ENCODE results near the gene DDX18.

The DDX18 gene

DNA sequence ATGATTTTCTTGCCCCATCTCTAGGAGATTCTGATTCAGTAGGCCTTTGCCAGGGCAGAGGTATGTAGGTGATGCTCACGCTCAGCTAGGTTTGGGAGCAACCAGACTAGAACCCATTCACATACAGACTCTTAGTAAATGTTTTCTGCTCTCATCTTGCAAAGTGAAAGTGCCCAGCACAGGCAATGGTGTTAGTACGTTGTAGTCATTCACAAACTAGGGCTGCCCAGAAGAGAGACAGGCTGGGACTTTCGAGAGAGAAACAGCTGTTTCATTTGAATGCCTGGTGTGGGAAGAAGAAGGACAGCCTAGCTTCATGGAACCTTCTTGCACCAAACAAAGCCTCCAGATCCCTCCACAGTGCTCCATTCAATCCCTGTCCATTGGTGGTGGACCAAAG is 19.4 kb downstream of the DDX18 start:
- in situ Hi-C loops (cut with MboI; ENCODE audit: low sequenced_read_pairs), result no loop called here

DNA sequence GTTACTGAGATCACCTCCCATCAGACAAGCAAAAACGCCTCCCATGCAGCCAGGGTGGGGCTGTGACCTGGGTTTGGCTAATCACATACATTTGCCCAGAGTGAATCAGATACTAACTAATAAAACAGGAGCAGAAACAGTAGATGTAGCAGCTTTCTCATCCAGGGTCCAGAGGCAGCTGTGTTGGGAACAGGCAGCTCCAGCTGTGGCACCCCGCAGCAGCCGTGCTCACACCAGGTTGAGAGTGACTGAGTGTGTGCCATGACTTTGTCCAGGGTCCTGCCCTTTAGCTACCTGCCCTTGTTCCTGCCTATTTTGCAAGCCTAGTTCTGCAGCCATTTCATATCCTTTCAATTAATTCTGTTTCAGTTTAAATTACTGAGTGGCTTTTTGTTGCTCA is 20.5 kb downstream of the DDX18 start:
- in situ Hi-C loops (cut with MboI; ENCODE audit: low sequenced_read_pairs), result no loop called here

DNA sequence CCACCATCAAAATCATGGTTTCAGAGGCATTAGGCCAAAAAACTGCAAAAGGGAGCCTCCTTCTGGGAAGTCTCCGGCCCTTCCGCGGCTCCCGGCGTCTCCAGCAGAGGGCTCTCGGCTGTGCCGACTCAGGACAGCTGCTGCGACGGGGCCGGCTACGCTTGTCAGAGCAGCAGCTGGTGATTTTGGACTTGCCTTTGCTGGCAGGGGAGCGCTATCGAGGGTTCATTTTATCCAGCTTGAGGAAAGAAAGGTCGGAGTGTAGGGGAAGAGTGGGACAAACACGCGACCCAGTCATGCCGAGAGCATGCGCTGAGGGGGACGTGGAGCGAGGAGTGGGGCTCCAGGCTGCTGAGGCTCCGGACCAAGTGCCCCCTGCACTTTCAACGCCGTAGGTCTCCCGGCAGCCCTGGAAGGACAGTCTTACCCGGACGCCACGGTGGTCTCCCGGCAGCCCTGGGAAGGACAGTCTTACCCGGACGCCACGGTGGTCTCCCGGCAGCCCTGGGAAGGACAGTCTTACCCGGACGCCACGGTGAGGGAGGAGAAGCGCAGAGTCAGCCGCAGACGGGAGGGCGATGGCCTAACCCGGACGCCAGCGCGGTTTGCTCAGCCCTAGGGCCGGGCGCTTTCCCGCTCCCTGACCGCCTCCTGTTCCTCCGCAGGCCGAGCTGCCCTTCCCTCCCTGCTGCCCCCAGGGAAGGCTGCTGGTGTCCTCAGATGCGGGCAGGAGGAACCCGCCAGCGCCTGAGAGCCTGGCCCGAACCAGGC is 21.7 kb downstream of the DDX18 start:
- in situ Hi-C loops (cut with MboI; ENCODE audit: low sequenced_read_pairs), result no loop called here

DNA sequence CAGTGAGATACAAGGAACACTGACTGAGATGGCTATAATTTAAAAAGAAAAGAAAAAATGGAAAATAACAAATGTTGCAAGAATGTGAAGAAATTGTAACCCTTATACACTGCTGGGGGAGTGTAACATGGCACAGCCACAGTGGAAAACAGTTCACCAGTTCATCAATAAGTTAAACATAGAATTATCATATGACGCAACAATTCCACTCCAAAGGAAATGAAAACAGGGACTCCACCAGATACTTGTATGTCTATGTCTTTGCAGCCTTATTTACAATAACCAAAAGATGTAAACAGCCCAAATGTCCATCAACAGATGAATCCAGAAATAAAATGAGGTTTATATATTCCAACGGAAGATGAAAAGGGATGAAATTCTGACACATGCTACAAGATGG is 30.8 kb downstream of the DDX18 start:
- in situ Hi-C loops (cut with MboI; ENCODE audit: low sequenced_read_pairs), result no loop called here

DNA sequence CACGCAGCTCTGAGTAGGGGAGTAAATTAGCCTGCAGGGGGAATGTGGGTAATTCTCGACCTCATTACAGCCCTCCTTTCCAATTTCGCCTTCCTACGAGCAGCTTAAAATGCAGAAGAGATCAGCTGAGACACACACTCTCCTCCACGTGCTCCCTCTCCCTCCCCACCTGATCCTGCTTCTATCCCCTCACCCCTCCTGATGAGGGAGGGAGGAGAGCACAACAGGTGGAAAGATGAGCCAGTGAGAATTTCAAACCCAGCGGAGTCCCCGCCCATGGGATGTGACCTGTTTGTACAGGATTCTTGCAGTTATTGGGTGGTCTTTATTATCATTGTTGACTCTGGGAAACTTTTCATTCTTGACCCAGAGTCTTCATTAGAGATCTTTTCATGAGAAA is 35.5 kb downstream of the DDX18 start:
- in situ Hi-C loops (cut with MboI; ENCODE audit: low sequenced_read_pairs), result no loop called here

DNA sequence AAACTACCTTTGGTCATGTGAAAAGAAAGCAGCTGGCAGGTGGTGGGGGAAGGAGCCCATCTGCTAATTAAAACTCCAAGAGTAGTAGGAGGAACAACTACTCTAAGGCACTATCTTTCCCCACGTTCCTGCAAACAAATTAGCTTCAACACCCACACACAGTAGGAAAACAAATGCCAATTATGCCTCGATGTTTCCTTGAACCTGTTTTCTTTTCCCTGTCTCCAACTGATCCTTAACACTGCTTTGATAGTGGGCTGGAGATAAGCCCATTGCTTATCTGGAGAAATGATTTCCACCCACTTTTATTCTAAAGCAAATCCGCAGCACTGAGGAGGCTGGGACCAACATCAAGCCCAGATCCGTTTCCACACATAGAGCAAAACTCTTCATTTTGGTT is 36.0 kb downstream of the DDX18 start:
- in situ Hi-C loops (cut with MboI; ENCODE audit: low sequenced_read_pairs), result no loop called here

DNA sequence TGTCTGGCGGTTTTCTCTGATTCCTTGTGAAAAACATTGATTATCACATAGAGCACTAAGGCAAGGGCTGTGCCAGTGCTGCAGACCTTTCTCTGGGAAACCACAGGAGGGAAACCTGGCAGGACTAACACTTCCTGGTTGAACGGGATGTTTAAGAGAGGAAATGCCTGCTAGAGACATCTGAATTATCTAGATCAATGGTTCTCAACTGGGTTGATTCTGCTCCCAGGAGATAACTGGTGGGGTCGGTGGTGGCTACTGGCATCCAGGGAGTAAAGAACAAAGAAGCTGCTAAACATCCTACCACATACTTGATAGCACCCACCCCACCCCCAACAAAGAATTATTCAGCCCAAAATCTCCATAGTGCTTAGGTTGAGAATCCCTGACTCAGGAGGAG is 37.5 kb downstream of the DDX18 start:
- in situ Hi-C loops (cut with MboI; ENCODE audit: low sequenced_read_pairs), result no loop called here

DNA sequence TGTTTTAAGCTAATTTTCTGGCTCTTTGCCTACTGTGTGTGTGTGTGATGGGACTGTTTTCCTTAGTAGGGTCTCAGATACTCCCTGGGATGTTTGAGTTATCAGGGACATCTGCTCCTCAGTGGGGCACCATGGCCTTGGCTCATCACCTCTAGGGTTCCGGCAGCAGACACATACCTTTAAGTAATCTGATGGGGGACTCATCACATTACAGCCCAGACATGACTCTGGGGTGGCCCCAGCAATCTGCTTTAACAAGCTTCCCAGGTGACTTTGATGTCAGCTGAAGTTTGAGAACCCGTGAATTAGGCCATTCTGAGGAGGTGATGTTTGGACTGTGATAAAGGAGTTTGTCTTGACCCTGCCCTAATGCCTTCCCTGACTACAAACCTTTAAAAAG is 38.8 kb downstream of the DDX18 start:
- in situ Hi-C loops (cut with MboI; ENCODE audit: low sequenced_read_pairs), result no loop called here

DNA sequence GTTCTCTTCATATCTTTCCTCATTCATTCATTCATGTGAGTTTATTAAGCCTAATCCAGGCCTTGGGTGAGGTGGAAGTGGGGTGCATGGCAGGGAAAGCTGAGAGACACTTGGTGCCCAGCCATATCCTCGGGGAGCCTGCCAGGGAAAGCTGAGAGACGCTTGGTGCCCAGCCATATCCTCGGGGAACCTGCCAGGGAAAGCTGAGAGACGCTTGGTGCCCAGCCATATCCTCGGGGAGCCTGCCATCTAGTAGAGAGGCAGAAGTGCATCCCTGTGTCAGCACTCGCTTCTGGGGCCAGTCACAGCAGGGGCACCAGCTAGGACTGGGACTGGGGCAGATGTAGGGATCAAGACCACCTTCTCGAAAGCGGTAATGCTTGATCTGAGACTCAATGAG is 39.4 kb downstream of the DDX18 start:
- in situ Hi-C loops (cut with MboI; ENCODE audit: low sequenced_read_pairs), result no loop called here

DNA sequence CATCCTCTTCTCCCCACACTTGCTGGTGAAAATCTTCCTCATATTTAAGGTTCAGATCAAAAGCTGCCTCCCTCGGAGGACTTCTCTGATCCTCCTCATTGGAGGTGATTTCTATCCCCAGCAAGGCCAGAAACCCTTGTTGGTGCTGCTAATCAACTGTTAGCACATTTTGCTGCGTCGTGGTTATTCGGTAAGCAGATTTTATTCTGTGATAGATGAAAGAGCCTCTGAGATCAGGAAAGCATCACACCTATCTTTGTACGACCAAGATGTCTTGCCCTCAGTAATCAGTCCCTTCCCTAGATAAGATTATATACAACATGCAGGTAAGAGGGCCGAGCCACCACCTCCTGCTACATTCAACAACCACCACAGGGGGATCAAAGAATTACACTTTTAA is 40.1 kb downstream of the DDX18 start:
- in situ Hi-C loops (cut with MboI; ENCODE audit: low sequenced_read_pairs), result no loop called here

DNA sequence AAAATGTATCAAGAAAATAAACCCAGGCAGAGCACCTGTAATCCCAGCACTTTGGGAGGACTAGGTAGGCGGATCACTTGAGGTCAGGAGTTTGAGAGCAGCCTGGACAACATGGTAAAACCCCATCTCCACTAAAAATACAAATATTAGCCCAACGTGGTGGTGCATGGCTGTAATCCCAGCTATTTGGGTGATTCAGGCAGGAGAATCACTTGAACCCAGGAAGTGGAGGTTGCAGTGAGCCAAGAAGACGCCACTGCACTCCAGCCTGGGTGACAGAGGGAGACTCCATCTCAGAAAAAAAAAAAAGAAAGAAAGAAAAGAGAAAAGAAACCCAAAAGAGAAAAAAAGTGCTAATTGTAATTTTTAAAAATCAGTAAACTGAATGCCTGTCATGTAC is 41.4 kb downstream of the DDX18 start:
- in situ Hi-C loops (cut with MboI; ENCODE audit: low sequenced_read_pairs), result no loop called here

DNA sequence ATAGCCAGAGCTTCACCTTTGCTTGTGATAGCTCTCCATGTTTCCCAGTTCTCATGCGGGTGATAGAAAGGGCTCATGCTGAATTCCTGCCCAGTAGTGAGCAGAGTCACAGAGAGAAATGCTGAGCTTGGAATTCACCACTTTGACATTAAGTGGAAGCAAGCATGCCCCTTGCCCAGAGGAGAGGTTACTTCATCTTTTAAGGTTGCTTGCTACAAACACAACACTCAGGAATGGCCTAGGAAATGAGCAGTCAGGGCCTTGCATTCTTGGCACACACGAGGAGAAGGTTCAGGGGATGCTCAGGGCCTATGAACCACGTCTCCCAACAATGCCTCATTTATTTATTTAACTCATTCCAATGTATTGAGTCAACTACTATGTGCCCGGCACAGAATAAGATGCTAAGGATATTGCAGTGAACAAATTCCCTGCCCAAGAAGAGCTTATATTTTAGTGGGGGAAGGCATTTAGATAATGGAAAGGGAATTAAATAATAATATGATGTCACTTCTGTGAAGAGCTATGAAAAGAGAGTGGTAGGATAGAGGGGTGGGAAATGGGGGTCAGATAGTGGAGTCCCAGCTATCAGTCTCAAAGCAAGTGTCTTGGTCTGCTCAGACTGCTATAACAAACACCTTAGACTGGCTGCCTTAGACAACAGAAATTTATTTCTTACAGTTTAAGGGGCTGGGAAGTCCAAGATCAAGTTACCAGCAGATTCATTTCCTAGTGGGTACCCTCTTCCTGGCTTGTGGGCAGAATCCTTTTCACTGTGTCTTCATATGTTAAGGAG is 42.1 kb downstream of the DDX18 start:
- in situ Hi-C loops (cut with MboI; ENCODE audit: low sequenced_read_pairs), result no loop called here

DNA sequence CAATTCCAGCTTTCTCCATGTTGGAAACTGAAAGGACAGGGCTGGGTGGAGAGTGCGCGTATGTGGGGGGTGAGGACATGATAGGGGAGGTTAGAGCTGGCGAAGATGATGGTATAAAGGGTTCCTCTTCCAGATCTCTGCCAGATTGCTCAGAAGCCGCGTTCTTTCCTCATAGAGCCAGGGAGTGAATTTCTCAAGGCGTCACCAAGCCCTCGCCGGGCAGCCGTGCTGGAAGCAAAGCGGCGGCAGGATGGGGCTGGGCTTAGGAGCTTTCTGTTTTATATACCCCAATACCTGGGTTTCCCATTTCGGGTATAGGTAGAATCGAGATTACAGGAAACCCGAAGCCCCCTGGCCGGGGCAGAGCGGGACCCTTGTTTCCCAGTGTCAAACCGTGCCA is 43.8 kb downstream of the DDX18 start:
- in situ Hi-C loops (cut with MboI; ENCODE audit: low sequenced_read_pairs), result no loop called here

DNA sequence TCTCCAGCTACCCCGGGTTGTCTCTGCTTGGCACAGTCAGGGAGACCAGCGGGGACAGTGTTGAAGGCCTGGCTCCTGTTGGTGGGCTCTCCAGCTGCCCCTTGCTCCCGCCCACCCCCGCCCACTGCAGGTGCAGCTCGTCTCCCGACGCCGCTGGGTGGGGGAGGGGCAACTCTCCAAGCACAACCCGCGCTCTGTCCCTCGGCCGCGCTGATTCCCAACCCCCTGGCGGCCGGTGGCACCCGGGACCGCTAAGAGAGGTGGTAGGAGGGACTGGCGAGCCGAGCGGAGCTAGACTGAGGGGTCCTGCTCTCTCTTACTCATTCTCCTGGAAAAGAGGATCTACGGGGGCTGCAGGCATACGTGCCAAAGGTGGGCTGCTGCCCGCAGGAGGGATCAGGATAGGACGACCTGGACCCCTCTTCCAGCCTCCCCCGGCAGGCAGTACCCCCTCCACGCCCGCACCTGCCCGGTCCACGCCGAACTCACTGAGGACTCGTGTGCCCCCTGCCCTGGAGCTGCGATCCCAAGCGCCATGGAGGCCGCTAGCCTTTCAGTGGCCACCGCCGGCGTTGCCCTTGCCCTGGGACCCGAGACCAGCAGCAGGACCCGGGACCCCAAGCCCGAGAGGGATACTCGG is 44.5 kb downstream of the DDX18 start:
- in situ Hi-C loops (cut with MboI; ENCODE audit: low sequenced_read_pairs), result no loop called here

DNA sequence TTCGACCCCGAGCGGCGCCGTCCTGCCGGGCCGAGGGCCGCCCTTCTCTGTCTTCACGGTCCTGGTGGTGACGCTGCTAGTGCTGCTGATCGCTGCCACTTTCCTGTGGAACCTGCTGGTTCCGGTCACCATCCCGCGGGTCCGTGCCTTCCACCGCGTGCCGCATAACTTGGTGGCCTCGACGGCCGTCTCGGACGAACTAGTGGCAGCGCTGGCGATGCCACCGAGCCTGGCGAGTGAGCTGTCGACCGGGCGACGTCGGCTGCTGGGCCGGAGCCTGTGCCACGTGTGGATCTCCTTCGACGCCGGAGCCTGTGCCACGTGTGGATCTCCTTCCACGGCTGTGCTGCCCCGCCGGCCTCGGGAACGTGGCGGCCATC is 45.0 kb downstream of the DDX18 start:
- in situ Hi-C loops (cut with MboI; ENCODE audit: low sequenced_read_pairs), result no loop called here

DNA sequence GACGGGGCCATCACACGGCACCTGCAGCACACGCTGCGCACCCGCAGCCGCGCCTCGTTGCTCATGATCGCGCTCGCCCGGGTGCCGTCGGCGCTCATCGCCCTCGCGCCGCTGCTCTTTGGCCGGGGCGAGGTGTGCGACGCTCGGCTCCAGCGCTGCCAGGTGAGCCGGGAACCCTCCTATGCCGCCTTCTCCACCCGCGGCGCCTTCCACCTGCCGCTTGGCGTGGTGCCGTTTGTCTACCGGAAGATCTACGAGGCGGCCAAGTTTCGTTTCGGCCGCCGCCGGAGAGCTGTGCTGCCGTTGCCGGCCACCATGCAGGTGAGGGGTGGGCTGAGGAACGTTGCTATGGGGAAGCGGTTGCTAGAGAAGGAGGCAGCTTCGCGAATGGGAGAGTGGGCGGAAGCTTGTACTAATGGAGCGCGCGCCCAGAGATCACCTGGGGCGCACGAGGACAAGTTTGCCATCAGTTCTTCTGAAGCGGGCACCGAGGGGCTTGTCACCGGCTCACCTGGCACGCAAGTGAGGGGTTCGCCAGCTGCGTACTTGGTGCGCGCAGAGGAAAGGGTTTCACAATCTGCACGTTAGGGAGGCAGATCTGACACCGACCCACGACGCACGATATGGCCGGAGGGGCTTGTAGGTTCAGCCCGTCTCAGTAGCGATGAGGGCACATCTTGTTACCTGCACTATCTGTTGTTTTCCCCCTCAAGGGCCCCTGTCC is 45.6 kb downstream of the DDX18 start:
- in situ Hi-C loops (cut with MboI; ENCODE audit: low sequenced_read_pairs), result no loop called here

DNA sequence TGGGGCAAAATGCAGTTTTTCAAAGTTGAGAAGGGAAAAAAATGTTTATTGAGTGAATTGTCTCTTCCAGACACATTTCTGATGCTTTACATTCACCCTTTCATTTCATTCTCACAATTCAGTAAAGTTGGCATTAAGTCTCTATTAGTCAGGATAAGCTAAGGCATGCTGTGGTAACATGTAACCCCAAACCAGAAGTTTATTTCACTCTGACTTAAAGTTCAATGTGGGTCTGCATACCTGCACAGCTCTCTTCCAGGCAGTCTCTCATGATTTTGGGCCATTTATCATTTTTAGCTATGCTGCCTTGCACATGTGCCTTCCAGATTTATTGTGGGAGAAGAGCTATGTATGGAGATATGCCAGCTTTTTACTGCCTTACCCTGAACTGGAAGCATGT is 48.0 kb downstream of the DDX18 start:
- in situ Hi-C loops (cut with MboI; ENCODE audit: low sequenced_read_pairs), result no loop called here

DNA sequence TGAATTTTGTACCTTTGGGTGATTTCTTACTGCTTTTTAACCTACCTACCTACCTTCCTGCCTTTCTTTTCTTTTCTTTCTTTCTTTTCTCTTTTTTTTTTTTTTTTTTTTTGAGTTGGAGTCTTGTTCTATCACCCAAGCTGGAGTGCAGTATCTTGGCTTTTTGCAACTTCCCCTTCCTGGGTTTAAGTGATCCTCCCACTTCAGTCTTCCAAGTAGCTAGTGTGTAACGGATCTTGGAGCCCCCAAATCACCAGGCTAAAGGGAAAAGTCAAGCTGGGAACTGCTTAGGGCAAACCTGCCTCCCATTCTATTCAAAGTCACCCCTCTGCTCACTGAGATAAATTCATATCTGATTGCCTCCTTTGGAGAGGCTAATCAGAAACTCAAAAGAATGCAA is 61.3 kb downstream of the DDX18 start:
- in situ Hi-C loops (cut with MboI; ENCODE audit: low sequenced_read_pairs), result no loop called here

DNA sequence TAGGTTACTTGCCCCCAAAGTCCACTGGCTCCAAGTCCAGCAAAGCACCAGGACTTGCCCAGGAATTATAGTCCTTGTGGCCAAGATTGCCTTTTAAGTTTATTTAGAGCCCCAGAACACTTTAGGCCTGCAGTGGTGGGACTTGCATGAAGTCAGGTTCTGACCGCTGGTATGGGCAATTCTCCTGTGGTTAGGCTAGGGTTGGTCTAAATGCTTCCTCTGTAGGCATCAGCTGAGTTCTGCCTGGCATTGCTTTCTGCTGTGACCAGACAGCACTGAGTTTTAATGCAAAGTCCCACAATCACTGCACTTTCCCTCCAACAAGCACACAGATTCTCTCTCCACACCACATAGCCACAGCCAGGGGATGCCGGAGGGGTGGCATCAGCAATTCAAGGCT is 64.5 kb downstream of the DDX18 start:
- in situ Hi-C loops (cut with MboI; ENCODE audit: low sequenced_read_pairs), result no loop called here
